ENCODE results near the gene TMSB10. TPM values are rescaled to one million over a fixed set of nuclear protein-coding genes. Genes with fewer than 3 reads are reported as not detected.

The TMSB10 gene
- total and polyA plus RNA-seq, 2 experiments from 2014 or later: 3,621 to 6,241 TPM

DNA sequence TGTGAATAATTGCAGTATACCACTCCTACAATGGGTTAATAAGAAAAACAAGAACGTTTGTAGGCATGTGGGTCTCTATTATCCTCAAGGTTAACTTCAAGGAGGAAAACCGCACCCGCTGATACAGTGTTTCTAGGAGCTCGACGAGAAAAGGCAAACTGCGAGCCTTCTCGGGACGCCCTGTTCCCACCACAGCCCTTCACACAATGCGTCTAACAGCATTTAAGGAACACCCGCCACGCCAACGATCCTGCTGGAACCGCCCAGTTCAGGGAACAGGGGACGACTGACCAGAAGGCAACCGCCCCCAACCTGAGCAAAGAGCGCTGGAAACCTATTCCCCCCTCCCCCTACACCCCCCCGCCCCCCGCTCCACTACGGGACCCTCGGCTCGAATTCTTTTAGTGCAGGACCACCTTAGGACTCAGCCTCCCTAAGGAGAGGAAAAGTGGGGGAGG is 710 bp upstream of the TMSB10 start:
- H3K9ac ChIP-seq: peak overlapping the region; percentile 96
- 0 to 2% methylated on average over 17 to 21 of the region's 21 CpGs for WGBS, 2 experiments (ENCODE audit: low coverage in 1 of 2, low lambda C conversion rate in 2 of 2, missing lambda C conversion rate in 2 of 2)
- DNase-seq: peak; percentile 83

DNA sequence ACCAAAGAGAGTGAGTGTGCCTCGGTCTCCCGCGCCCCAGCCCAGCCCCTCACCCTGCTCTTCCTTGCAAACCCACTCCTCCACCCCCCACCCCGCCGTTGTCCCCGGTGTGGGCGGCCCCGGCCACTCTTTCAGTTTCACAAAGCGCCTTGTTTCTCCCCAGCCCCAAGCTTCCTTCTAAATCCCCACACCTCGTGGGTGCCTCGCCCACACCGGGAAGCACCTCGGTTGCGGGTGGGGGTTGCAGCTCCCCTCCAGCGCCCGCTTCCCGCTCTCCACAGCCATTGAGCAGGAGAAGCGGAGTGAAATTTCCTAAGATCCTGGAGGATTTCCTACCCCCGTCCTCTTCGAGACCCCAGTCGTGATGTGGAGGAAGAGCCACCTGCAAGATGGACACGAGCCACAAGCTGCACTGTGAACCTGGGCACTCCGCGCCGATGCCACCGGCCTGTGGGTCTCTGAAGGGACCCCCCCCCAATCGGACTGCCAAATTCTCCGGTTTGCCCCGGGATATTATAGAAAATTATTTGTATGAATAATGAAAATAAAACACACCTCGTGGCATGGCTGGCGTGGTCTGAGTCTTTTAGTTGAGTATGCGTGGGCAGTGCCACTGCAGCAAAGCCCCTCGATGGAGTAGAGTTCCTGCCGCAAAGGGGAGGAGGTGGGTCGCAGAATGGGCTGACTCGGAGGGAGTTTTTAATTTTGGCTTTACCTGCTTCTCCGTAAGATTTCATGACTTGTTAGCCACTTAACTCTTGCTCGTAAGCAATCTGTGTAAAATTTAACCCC is 848 bp downstream of the TMSB10 start:
- Histone ChIP-seq H2AFZ (no peak overlapping the region), H3K4me1 (ENCODE audit: insufficient read depth) (0 out of 2 replicates have a peak, but pooled peaks cover 4% of the 10 kb centered on the region), H3K36me3 (ENCODE audit: low read depth) (peaks cover 9% of the 10 kb centered on the region), H3K9me3 (ENCODE audit: low read depth) (no peaks in the 10 kb centered on the region), H3K9ac (peak overlapping the region; percentile 96), H3K4me2 (ENCODE audit: unreplicated experiment) (peak overlapping the region; percentile 82), H3K79me2 (ENCODE audit: insufficient read depth) (peaks cover 15% of the 10 kb centered on the region), H3K9me2 (ENCODE audit: insufficient read depth) (no peaks in the 10 kb centered on the region), H4K20me1 (ENCODE audit: insufficient read depth) (no peaks in the 10 kb centered on the region), H3F3A (ENCODE audit: insufficient read depth) (peaks cover 47% of the 10 kb centered on the region), H3K27me3 (replicated peaks; ENCODE audit: insufficient read depth) (no peaks in the 10 kb centered on the region), H3K27ac (peak overlapping the region; percentile 79), H3K4me3 (peak overlapping the region; percentile 95)
- DNase-seq: peak; percentile 55
- TF ChIP-seq EZH2phosphoT487 (IDR thresholded peaks at IDR 0.05; ENCODE audit: insufficient read depth, low read depth) (no peak), EZH2 (IDR thresholded peaks at IDR 0.05; ENCODE audit: insufficient read depth, poor library complexity, severe bottlenecking) (no peak)
- 2% methylated on average over 32 to 38 of the region's 38 CpGs for WGBS, 2 experiments (ENCODE audit: low coverage in 1 of 2, low lambda C conversion rate in 2 of 2, missing lambda C conversion rate in 2 of 2)
- in situ Hi-C loops (cut with MboI): no loop called here

More for the DNA sequence above, 710 bp upstream of the TMSB10 start:
- Histone ChIP-seq H3F3A (ENCODE audit: insufficient read depth) (peaks cover 43% of the 10 kb centered on the region), H3K9me2 (ENCODE audit: insufficient read depth) (no peaks in the 10 kb centered on the region), H3K27ac (peak overlapping the region; percentile 79), H3K4me1 (ENCODE audit: insufficient read depth) (0 out of 2 replicates have a peak, but pooled peaks cover 4% of the 10 kb centered on the region), H3K27me3 (replicated peaks; ENCODE audit: insufficient read depth) (no peaks in the 10 kb centered on the region), H4K20me1 (ENCODE audit: insufficient read depth) (no peaks in the 10 kb centered on the region), H3K4me3 (peak overlapping the region; percentile 95), H3K36me3 (ENCODE audit: low read depth) (peaks cover 9% of the 10 kb centered on the region), H3K4me2 (ENCODE audit: unreplicated experiment) (peak overlapping the region; percentile 90), H3K9me3 (ENCODE audit: low read depth) (no peaks in the 10 kb centered on the region), H3K79me2 (ENCODE audit: insufficient read depth) (peaks cover 15% of the 10 kb centered on the region), H2AFZ (peak overlapping the region; percentile 73)
- TF ChIP-seq EZH2 (IDR thresholded peaks at IDR 0.05; ENCODE audit: insufficient read depth, poor library complexity, severe bottlenecking): no peak
- TF ChIP-seq EZH2phosphoT487 (IDR thresholded peaks at IDR 0.05; ENCODE audit: insufficient read depth, low read depth): no peak
- in situ Hi-C loops (cut with MboI): no loop called here

DNA sequence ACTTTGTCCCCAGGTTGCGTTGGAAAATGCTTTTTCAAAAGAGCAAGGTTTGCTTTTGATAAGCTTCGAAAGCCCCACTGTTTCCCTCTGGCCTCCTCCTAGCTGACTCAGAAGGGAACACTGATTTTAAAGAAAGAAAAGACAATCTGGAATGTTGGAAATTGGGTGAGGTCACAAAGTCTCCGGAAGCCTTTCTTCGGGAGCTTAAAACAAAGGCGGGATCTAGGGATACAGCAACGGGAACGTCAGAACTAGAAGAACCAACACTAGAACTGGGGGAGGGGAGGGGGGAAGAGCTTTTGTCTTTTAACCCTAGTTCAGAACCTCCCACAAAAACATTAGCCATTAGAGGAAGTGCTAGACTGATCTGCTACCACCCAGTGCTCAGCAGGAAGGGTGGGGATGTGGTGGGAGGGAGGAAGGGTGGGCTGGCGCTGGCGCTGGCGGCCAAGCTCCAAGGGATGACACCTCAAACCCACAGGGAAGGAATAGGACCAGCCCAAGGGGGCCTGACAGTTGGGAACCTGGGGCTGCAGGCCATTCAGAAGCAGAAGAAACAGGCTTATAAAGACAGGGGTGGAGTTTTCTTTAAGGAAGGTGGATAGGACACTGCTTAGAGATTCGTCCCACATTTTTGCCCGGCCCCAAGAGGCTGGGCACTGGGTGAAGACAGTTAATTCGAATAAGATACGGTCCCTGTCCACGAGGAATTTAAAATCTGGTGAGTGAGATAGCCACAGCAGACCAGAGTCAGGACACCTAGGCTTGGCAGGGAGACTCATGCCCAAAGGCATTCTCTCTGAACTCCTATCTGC is 1.7 kb downstream of the TMSB10 start:
- H3K27ac ChIP-seq: peak overlapping the region; percentile 79
- H3K4me2 ChIP-seq (ENCODE audit: unreplicated experiment): peak overlapping the region; percentile 82
- peak overlapping the region; percentile 95 for H3K4me3 ChIP-seq
- no peaks in the 10 kb centered on the region for H4K20me1 ChIP-seq (ENCODE audit: insufficient read depth)
- peaks cover 15% of the 10 kb centered on the region for H3K79me2 ChIP-seq (ENCODE audit: insufficient read depth)
- in situ Hi-C loops (cut with MboI): no loop called here
- peaks cover 40% of the 10 kb centered on the region for H3F3A ChIP-seq (ENCODE audit: insufficient read depth)
- H3K9me2 ChIP-seq (ENCODE audit: insufficient read depth): no peaks in the 10 kb centered on the region
- peak overlapping the region; percentile 96 for H3K9ac ChIP-seq
- TF ChIP-seq EZH2phosphoT487 (IDR thresholded peaks at IDR 0.05; ENCODE audit: insufficient read depth, low read depth): no peak
- no peak for TF ChIP-seq EZH2 (IDR thresholded peaks at IDR 0.05; ENCODE audit: insufficient read depth, poor library complexity, severe bottlenecking)
- no peaks in the 10 kb centered on the region for H3K9me3 ChIP-seq (ENCODE audit: low read depth)
- H2AFZ ChIP-seq: no peak overlapping the region
- 0 out of 2 replicates have a peak, but pooled peaks cover under 1% of the 10 kb centered on the region for H3K4me1 ChIP-seq (ENCODE audit: insufficient read depth)
- H3K27me3 ChIP-seq (replicated peaks; ENCODE audit: insufficient read depth): no peaks in the 10 kb centered on the region
- peaks cover 9% of the 10 kb centered on the region for H3K36me3 ChIP-seq (ENCODE audit: low read depth)
- peak; percentile 91 for DNase-seq
- WGBS, 2 experiments (ENCODE audit: low coverage in 1 of 2, low lambda C conversion rate in 2 of 2, missing lambda C conversion rate in 2 of 2): 3 to 6% methylated on average over 15 of the region's 15 CpGs

- Histone ChIP-seq H3K9ac (no peak overlapping the region), H3K4me1 (ENCODE audit: insufficient read depth) (no peaks in the 10 kb centered on the region), H3K36me3 (ENCODE audit: low read depth) (peaks cover 9% of the 10 kb centered on the region), H3K4me3 (no peak overlapping the region), H3K27ac (no peak overlapping the region), H4K20me1 (ENCODE audit: insufficient read depth) (no peaks in the 10 kb centered on the region), H3K4me2 (ENCODE audit: unreplicated experiment) (no peak overlapping the region), H3K79me2 (ENCODE audit: insufficient read depth) (peaks cover 15% of the 10 kb centered on the region), H3F3A (ENCODE audit: insufficient read depth) (peaks cover 35% of the 10 kb centered on the region), H3K9me2 (ENCODE audit: insufficient read depth) (no peaks in the 10 kb centered on the region), H3K9me3 (ENCODE audit: low read depth) (no peaks in the 10 kb centered on the region), H3K27me3 (replicated peaks; ENCODE audit: insufficient read depth) (no peaks in the 10 kb centered on the region), H2AFZ (no peak overlapping the region)
- no peak for TF ChIP-seq EZH2 (IDR thresholded peaks at IDR 0.05; ENCODE audit: insufficient read depth, poor library complexity, severe bottlenecking)
- no peak for TF ChIP-seq EZH2phosphoT487 (IDR thresholded peaks at IDR 0.05; ENCODE audit: insufficient read depth, low read depth)
- DNase-seq: no peak
- WGBS, 2 experiments (ENCODE audit: low coverage in 1 of 2, low lambda C conversion rate in 2 of 2, missing lambda C conversion rate in 2 of 2): 98 to 100% methylated on average over 2 of the region's 2 CpGs
- in situ Hi-C loops (cut with MboI): no loop called here
Observed at GRCh38 chr2:84908948-84909713, 3.7 kb downstream of the TMSB10 start.
